GM19043 (cell line): Measurements from ENCODE around the gene PSORS1C2.

Source experiments
- ATAC-seq: cut with Tn5 transposase; IDR thresholded peaks from one replicate; pipeline ENCODE4 v1.9.1; 2021; ENCODE audit warnings: low read depth; ENCODE audit not compliant: unreplicated experiment

Gene PSORS1C2

GRCh38 chr6:31115941-31116560 lies 22.8 kb downstream of the PSORS1C2 start:
- ATAC-seq, result no peak

DNA sequence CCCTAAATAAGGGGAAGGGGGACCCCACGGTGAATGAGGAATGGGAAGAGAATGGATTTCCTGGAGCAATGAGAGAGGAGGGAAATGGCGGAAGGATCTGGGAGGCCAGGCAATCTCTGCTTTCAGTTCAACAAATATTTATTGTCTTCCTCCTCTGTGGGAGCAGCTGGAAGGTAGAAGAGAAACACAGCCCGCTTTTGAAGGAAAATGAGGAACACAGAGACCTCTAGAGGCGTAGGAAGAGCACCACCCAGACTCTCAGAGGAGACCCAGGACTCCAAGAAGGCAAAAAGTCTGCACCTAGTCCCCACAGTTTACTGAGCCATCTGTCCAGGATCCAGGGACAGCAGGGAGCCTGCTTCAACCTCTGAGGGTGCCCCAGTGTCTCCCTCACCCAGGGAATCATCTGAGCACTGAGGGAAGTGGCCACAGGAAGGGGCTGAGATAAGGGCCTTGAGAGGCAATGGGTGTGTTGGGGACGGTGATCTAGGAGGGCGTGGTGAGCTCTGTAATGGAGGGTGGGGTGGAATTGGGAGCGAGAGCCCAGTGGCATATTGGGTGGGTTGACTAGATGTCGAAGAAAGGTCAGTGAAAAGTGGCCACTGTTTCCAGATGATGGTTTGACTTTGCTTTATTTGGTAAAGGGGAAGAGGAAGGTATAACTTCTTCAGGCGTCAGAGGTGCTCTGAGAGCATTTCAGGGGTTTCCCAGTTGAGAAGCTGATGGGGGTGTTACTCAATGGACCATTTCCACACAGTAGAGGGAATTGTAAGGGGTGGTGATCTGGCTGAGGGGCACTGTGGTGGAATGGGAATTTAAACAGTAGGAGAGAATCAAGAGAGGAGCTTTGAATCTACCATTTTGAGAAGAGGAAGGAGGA lies 23.7 kb downstream of the PSORS1C2 start:
- no peak for ATAC-seq

DNA sequence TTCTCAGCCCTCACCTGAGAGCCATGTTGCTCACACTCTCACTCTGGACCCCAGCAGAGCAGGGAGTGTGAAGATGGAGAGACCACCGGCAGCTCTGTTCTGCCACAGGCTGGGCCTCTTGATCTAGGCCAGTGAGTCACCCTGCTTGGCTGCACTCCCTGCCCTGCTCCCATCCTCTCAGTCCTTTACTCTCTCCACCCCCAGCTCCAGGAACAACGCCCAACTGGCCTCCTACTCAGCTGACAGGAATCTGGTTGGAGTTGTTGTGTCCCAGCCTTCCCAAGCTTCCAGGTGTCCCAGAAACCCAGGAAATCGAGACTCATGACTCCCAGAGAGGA lies 24.4 kb downstream of the PSORS1C2 start, which contains the start of gene PSORS1C1:
Gene PSORS1C1, plus strand, starts transcription at position 260 of the 338 bp plus-strand sequence. CDS start 14,833 bp downstream, outside the sequence.
- ATAC-seq, result no peak

- ATAC-seq, result no peak
These were observed 24.9 kb downstream of the PSORS1C2 start for GRCh38 chr6:31113861-31114540.

DNA sequence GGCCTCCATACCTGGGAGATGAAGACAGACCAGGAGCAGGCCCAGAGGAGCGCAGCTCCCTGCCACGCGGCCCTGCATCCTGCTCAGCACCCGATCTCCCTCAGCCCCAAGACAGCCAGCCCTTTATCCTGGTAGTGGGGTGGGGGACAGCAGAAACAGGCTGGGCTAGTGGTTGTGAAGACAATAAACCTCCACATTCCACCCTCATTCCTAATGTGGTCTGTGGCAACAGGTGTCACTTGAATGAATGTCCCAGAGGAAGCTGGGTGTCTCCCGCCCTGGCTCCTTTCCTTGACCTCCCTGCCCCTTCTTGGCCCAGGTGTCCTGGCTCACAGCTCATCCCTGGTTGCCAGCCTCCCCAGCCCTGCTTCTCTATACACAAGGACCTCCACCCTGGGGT lies 26.4 kb downstream of the PSORS1C2 start, which contains the start of gene C6orf15:
Gene C6orf15, minus strand, starts transcription at position 98 of the 400 bp plus-strand sequence. Its CDS starts 20 bp downstream, at position 78.
- ATAC-seq, result no peak

DNA sequence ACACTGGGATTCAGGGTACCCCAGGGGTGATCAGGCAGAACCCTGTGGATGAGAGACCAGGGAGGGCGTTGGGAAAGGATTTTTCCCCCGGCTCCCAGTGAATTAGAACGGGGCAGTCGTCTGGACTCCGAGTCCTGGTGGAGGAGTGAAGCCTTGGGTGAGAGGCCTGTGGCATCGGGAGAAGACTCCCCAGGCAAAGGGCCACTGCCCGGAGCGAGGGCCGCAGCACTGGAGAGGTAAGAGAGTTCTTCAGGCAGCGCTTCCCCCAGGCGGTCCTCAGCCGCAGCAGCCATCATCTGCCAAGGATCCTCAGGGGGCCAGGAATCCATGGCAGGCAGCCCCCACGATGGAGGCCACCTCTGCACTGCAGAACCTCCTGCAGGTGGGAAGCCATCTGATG lies 27.2 kb downstream of the PSORS1C2 start:
- no peak for ATAC-seq

- ATAC-seq, result no peak
These were observed 27.9 kb downstream of the PSORS1C2 start for GRCh38 chr6:31110825-31111582.

DNA sequence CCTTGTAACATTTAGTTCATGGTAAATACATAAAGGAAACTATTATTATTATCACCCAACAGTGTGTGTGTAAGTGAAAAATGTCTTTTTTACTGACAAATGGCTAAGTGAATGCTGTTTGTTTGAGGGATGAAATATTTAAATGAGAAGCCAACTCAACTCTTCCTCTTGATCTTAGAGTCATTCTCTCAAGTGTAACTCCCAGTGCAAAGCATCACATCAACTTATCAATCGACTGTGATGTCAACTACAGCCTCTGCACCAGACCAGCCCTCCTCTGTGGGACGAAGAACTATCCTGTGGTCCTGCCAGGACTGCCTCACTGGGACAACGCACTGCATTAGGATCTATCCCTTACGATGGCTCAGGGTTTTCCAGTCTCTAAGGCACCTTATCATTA lies 31.8 kb downstream of the PSORS1C2 start:
- ATAC-seq, result no peak

DNA sequence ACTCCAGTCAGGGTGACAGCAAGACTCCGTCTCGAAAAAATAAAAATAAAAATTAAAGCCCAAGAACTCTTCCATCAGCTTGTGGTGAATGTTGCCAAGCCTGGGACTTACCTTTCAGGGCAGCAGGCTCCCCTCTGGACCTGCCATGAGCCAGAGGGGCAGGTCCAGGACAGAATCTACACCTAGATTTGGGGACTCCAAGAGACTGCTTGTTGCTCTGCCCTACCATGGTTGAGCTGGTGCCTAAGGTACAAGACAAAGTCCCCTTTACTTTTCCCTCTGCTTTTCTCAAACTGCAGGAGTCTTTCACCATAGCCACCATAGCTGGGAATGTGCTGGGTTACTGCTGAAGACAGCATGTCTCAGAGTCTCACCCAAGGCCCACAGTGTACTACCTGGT lies 35.7 kb downstream of the PSORS1C2 start:
- no peak for ATAC-seq

DNA sequence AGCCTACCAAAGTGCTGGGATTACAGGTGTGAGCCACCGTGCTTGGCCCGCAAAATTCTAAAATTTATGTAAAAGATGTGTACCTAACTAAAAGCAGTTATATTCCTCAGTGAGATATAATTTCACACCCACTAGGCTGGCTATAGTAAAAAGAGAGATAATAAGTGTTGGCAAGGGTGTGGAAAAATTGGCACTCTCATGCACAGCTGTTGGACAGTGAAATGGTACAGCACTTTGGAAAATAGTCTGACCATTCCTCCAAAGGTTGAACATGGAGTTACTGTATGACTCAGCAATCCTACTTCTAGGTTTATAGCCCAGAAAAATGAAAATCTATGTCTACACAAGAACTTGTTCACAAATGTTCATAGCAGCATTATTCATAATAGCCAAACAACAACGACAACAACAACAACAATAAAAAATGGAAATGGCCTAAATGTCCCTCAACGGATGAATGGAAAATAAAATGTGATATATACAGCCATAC lies 40.4 kb downstream of the PSORS1C2 start:
- ATAC-seq, result no peak

DNA sequence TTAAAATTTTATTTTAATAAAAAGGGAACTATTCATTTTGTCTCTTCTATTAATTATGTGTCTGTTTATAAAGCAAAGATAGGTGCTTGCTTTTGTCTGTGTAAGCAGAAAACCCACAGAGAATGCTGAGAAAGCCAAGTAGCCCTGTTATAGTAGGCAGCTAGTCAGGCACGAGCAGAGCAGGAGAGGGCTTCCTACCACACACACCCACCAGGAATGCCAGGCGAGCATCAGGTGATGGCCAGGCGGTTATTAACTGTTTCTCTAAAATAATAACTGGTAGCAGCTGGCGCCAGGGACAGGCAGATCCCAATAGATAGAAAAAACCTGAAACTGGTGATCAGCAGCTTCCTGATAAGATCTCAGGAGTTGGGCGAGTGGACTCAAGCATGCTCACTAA lies 42.2 kb downstream of the PSORS1C2 start:
- no peak for ATAC-seq

DNA sequence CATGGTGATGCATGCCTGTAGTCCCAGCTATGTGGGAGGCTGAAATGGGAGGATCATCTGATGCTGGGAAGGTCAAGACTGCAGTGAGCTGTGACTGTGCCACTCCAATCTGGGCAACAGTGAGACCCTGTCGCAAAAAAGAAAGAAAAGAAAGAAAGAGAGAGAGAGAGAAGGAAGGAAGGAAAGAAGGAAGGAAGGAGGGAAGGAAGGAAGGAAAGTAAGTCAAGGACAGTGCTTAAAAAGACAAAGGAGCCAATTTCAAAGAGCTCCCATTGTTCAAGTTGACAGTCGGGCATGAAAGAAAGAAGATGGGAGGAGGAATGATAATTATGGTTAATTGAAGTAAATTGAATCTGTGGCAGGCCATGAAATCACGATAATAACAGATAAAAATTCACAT lies 42.7 kb downstream of the PSORS1C2 start:
- no peak for ATAC-seq

DNA sequence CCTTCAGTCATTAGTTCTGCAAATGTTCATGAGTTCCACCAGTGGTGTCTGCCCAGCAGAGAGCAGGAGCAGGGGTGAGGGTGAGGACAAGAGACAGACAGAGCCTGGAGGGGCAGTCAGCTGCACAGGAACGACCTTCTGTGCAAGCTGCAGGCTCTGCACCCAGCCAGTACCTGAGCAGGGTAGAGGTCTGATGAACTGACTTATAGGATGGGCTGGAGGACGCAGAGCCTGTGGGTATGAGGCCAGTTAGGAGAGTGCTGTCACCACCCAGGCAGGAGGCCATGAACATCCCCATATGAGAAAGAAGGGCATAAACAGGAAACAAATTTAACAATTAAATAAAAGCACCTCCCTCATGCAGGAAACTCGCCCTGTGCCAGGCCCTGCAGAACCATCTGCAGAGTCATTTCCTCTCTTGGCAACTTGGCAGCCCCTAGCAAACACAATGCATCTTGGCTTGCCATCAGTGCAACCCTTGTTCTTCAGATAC lies 44.4 kb downstream of the PSORS1C2 start:
- ATAC-seq, result no peak

GRCh38 chr6:31092769-31093505 lies 45.9 kb downstream of the PSORS1C2 start:
- no peak for ATAC-seq

DNA sequence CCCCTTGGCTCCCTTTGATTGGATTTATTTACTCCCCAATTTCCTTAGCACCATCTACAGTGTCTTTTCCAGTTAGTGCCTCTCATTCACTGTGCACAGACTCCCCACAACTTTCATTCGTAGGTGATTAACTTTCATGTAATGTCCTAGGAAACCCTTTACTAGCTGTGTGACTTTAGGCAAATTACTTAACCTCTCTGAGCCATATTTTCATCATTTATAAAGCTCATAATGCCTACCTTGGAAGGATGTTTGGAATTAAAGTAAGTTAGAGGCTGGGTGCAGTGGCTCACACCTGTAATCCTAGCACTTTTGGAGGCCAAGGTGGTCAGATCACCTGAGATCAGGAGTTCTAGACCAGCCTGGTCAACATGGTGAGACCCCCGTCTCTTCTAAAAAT lies 46.6 kb downstream of the PSORS1C2 start:
- ATAC-seq, result no peak

DNA sequence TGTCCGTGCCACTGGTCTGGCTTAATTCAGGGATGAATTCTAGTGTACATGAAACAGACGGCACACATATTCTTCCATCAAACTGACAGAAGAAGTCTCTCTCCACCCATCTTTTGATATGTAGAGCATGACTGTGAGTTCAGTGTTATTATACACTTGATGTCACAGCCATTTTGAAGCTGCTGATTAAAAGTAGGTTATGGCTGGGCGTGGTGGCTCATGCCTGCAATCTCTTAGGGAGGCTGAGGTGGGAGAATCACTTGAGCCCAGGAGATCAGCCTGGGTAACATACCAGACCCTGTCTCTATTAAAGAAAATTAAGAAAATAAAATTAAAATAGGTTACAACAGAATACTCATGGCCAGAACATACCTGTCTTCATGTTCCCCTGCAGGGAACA lies 47.2 kb downstream of the PSORS1C2 start:
- ATAC-seq, result no peak

GRCh38 chr6:31090973-31091364 lies 47.9 kb downstream of the PSORS1C2 start:
- no peak for ATAC-seq

DNA sequence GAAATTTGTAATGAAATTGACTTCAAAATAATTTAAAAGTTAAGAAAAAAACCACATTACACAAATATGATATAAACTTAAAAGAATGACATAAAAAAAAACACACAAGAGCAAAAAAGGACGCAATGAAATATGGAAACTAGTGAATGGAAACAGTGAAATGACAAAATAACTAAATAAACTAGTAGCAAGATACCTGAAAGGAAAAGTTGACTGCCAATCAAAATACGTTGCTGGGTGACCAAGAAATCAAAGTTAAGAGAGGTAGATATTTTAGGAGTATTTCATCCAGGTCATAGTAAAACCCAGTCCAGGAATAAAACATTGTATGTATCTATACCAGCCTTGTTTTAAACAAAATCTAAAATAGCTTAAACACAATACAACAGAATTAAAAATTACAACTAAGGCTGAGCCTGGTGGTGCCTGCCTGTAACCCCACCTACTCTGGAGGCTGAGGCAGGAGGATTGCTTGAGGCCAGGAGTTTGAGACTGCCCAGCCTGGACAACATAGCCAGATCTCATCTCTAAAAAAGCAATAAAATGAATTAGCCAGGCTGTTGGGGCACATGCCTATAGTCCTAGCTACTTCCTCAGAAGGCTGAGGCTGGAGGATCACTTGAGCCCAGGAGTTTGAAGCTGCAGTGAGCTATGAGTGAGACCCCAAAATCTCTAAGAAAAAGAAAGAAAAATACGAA lies 48.4 kb downstream of the PSORS1C2 start:
- ATAC-seq, result no peak
